A673 (cell line): ENCODE data around the gene JMJD1C.

Experiments
- CTCF ChIP-seq: fragments of 300-800, 200-600 bp; sonication (generic); conservative IDR thresholded peaks from 2 replicates; pipeline ENCODE4 v1.5.1; 2017; ENCODE audit warnings: low read depth, mild to moderate bottlenecking, antibody characterized with exemption, low read length, moderate library complexity, mixed read lengths
- EZH2 ChIP-seq: fragments of 200-600 bp; sonication (generic); IDR thresholded peaks from 2 replicates; pipeline ENCODE4 v1.6.1; 2017; ENCODE audit warnings: borderline replicate concordance, low read depth, mild to moderate bottlenecking, mixed read lengths, antibody characterized with exemption, low read length; ENCODE audit not compliant: poor library complexity, severe bottlenecking

GRCh38 chr10:63344269-63344668 is 121.5 kb downstream of the JMJD1C start:
- TF ChIP-seq CTCF (no peak), EZH2 (no peak)
